ENCODE results near the gene APOBEC3B.

DNA sequence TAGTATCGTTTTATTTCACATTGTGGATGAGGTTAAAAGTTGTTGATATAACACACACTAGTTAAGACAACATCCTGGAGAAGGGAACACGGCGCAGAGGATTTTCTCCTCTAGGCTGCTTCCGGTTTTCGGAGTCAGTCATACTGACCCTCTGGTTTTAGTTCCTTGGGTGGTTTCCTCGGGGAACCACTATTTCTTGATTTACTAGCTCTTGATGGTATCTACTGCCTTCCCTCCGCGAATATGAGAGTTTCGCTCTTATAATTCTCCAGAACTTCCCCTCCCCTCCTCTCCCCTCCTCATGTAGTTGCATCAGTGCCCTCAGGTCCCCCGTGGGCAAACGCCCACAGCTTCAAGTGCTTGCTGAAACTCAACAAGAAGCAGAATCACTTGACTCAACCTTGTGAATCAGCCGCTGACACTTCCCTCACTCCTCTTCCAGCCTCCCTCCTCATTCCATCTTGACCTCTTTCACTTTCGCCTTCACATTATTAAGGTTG is 40.6 kb upstream of the APOBEC3B start:
- TF ChIP-seq, protein P1, sequence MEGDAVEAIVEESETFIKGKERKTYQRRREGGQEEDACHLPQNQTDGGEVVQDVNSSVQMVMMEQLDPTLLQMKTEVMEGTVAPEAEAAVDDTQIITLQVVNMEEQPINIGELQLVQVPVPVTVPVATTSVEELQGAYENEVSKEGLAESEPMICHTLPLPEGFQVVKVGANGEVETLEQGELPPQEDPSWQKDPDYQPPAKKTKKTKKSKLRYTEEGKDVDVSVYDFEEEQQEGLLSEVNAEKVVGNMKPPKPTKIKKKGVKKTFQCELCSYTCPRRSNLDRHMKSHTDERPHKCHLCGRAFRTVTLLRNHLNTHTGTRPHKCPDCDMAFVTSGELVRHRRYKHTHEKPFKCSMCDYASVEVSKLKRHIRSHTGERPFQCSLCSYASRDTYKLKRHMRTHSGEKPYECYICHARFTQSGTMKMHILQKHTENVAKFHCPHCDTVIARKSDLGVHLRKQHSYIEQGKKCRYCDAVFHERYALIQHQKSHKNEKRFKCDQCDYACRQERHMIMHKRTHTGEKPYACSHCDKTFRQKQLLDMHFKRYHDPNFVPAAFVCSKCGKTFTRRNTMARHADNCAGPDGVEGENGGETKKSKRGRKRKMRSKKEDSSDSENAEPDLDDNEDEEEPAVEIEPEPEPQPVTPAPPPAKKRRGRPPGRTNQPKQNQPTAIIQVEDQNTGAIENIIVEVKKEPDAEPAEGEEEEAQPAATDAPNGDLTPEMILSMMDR (optimal IDR thresholded peaks at IDR 0.05 in 1 of 3, IDR thresholded peaks at IDR 0.05 in 1 of 3, conservative IDR thresholded peaks at IDR 0.05 in 1 of 3; ENCODE audit: extremely low read depth in 1 of 3, insufficient read depth in 2 of 3, low read length in 3 of 3) = no peak
- no peak for TF ChIP-seq EZH2 (IDR thresholded peaks at IDR 0.05; ENCODE audit: low read length)

Measured in keratinocyte (primary cell).